A673 (cell line): Measurements from ENCODE around the gene RBP7. TPM values are rescaled to one million over a fixed set of nuclear protein-coding genes. Genes with fewer than 3 reads are reported as not detected.

Experiments
- Bru-seq: library from RNA; stranded (reverse); fragments of 400-500 nt; gene quantifications from one replicate; lab custom pipeline; 2021; lab: Mats Ljungman, UMichigan
- BruChase-seq, 2 experiments: library from RNA; stranded (reverse); fragments of 400-500 nt; gene quantifications; one replicate each; lab custom pipeline; 2021; lab: Mats Ljungman, UMichigan
- BruUV-seq: library from RNA; stranded (reverse); fragments of 400-500 nt; replicated peaks from 2 replicates; lab custom pipeline; 2021; lab: Mats Ljungman, UMichigan
- CTCF ChIA-PET: fragments of 300-600 bp; sonication (Branson Sonifier 250); formaldehyde crosslinking; loops from one replicate; lab custom pipeline; 2022; ENCODE audit warnings: antibody characterized with exemption; lab: Charles Lee
- POLR2A ChIA-PET: fragments of 300-600 bp; sonication (Branson Sonifier 250); formaldehyde crosslinking; loops from one replicate; lab custom pipeline; 2022; ENCODE audit warnings: antibody characterized with exemption; ENCODE audit not compliant: low non-redundant PET; lab: Charles Lee
- DNase-seq: peaks from one replicate; pipeline ENCODE4 v3.0.0-alpha.2; 2015; ENCODE audit warnings: low spot score
- H3K27ac ChIP-seq: fragments of 200-600 bp; sonication (generic); 2 replicates; pipeline ENCODE4 v1.5.1; 2016; ENCODE audit warnings: mixed run types, low read depth, mild to moderate bottlenecking, mixed read lengths, antibody characterized with exemption, low read length; ENCODE audit not compliant: poor library complexity, severe bottlenecking
- H3K27me3 ChIP-seq: fragments of 200-600 bp; sonication (generic); replicated peaks from 2 replicates; pipeline ENCODE4 v1.6.1; 2017; ENCODE audit warnings: mixed run types, low read depth, mild to moderate bottlenecking, mixed read lengths, antibody characterized with exemption, low read length; ENCODE audit not compliant: insufficient read depth, poor library complexity
- H3K36me3 ChIP-seq: fragments of 200-600 bp; sonication (generic); 2 replicates; pipeline ENCODE4 v1.6.1; 2016; ENCODE audit warnings: mixed run types, mild to moderate bottlenecking, mixed read lengths, antibody characterized with exemption, low read length; ENCODE audit not compliant: insufficient read depth, poor library complexity, severe bottlenecking
- H3K4me1 ChIP-seq: fragments of 200-600 bp; sonication (generic); 2 replicates; pipeline ENCODE4 v1.6.1; 2017; ENCODE audit warnings: mixed run types, mild to moderate bottlenecking, mixed read lengths, antibody characterized with exemption, low read length; ENCODE audit not compliant: insufficient read depth, poor library complexity, severe bottlenecking
- H3K4me3 ChIP-seq: fragments of 200-600 bp; sonication (generic); 2 replicates; pipeline ENCODE4 v1.5.1; 2016; ENCODE audit warnings: low read depth, mixed run types, mild to moderate bottlenecking, mixed read lengths, low read length; ENCODE audit not compliant: poor library complexity, severe bottlenecking
- H3K9me3 ChIP-seq: fragments of 200-600 bp; sonication (generic); 2 replicates; pipeline ENCODE4 v1.6.1; 2016; ENCODE audit warnings: mixed run types, low read depth, mild to moderate bottlenecking, mixed read lengths, antibody characterized with exemption, low read length; ENCODE audit not compliant: poor library complexity, severe bottlenecking
- EZH2 ChIP-seq: fragments of 200-600 bp; sonication (generic); IDR thresholded peaks from 2 replicates; pipeline ENCODE4 v1.6.1; 2017; ENCODE audit warnings: borderline replicate concordance, low read depth, mild to moderate bottlenecking, mixed read lengths, antibody characterized with exemption, low read length; ENCODE audit not compliant: poor library complexity, severe bottlenecking
- intact Hi-C: fragments of 100-400 bp; cut with micrococcal nuclease; formaldehyde crosslinking; loops from one replicate; pipeline ENCODE4 v1.10.0; 2022; ENCODE audit not compliant: unreplicated experiment
- long read RNA-seq: library from polyadenylated mRNA; stranded (forward); transcript quantifications from one replicate; pipeline ENCODE4 v2.0.0, GENCODE V29; 2022
- total RNA-seq: library from RNA; stranded (reverse); gene quantifications from 2 replicates; pipeline ENCODE4 v1.2.3, GENCODE V29; 2021
- TF ChIP-seq, protein P1 (sequence below): fragments of 300-800, 200-600 bp; sonication (generic); conservative IDR thresholded peaks from 2 replicates; pipeline ENCODE4 v1.5.1; 2017; ENCODE audit warnings: low read depth, mild to moderate bottlenecking, antibody characterized with exemption, low read length, moderate library complexity, mixed read lengths

Gene RBP7
- 1.6 TPM in 1 of 2 replicates, not detected in the other for total RNA-seq
- Bru-seq, nascent RNA, result percentile 5 among the genes with signal in this experiment
- not detected for BruChase-seq, experiment 1, labeled RNA remaining after a 2-hour chase
- BruChase-seq, experiment 2, labeled RNA remaining after a 6-hour chase, result not detected
- long read RNA-seq, result 0 reads

DNA sequence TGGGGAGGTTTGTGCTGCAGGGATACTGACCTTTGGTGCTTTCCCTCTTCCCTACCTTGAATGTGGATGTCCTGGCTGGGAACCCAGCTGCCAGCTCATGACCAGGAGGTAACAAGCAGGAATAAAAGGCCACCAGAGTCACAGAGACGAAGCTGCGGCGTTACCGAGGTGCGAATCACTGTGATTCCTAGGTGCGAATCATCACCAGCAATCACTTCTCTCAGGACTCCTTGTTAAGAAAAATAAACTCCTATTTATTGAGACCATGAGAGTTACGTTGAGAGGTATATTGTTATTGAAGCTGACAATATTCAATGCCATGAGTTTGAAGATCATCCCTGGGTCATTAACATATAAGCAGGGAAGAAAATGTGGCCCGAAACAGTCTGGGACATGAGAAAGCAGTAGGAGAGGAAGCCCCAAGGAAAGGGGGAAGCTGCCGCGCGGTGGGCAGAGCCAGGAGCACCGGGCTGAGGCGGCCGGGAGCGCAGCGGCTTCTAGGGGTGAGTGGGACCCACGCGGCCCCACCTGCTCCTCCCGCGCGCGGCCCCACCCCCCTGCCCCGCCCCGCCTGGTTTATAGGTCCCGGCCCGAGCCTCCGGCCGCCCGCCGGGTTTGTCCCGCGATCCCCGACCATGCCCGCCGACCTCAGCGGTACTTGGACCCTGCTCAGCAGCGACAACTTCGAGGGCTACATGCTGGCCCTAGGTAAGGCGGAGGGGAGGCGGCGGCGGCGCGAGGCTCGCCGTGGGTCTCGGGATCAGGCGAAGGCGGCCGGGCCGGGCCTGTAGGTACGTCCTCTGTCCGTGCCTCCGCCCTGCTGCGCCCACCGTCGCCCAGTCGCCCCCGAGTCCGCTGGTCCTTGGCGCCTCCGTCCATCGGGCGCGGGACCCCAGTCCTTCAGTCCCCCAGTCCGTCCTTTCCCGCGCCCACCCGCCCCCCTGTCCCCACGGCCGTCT lies at the start of gene RBP7:
Gene RBP7, plus strand, starts transcription at position 605 of the 959 bp plus-strand sequence. Its CDS starts 31 bp downstream, at position 636.
- H3K36me3 ChIP-seq, result no peaks in the 10 kb centered on the region
- TF ChIP-seq EZH2, result no peak
- TF ChIP-seq, protein P1, sequence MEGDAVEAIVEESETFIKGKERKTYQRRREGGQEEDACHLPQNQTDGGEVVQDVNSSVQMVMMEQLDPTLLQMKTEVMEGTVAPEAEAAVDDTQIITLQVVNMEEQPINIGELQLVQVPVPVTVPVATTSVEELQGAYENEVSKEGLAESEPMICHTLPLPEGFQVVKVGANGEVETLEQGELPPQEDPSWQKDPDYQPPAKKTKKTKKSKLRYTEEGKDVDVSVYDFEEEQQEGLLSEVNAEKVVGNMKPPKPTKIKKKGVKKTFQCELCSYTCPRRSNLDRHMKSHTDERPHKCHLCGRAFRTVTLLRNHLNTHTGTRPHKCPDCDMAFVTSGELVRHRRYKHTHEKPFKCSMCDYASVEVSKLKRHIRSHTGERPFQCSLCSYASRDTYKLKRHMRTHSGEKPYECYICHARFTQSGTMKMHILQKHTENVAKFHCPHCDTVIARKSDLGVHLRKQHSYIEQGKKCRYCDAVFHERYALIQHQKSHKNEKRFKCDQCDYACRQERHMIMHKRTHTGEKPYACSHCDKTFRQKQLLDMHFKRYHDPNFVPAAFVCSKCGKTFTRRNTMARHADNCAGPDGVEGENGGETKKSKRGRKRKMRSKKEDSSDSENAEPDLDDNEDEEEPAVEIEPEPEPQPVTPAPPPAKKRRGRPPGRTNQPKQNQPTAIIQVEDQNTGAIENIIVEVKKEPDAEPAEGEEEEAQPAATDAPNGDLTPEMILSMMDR, result no peak
- BruUV-seq, result no TSS peak
- intact Hi-C loops, result no loop called here
- CTCF ChIA-PET, result no interaction called here
- no peak within 1 kb of the TSS for H3K27ac ChIP-seq
- no peaks in the 10 kb centered on the region for H3K4me1 ChIP-seq
- H3K4me3 ChIP-seq, result peak within 1 kb of the TSS; percentile 39
- peaks cover 7% of the 10 kb centered on the region for H3K9me3 ChIP-seq
- peaks cover 28% of the 10 kb centered on the region for H3K27me3 ChIP-seq
- POLR2A ChIA-PET, result no interaction called here
- no peak for DNase-seq

GRCh38 chr1:9957726-9958125 lies 39.3 kb upstream of the RBP7 start:
- ChIA-PET POLR2A (interaction anchor here (0.7 kb wide), 1 partner anchor 203 kb away, joined by 3 read pairs; no protein-coding TSS in a partner anchor), CTCF (interaction anchor here (0.6 to 0.7 kb wide), 2 partner anchors 39 to 172 kb away, joined by 3 read pairs; no protein-coding TSS in a partner anchor)
- peak overlapping the region; percentile 7 for H3K4me3 ChIP-seq
- peaks cover 24% of the 10 kb centered on the region for H3K4me1 ChIP-seq
- intact Hi-C loops, result no loop called here
- peak overlapping the region; percentile 34 for H3K27ac ChIP-seq
- H3K36me3 ChIP-seq, result no peaks in the 10 kb centered on the region
- H3K27me3 ChIP-seq, result no peaks in the 10 kb centered on the region
- BruUV-seq, result no TSS peak
- DNase-seq, result peak; percentile 72
- no peaks in the 10 kb centered on the region for H3K9me3 ChIP-seq
- TF ChIP-seq EZH2, result no peak
- TF ChIP-seq, protein P1, result no peak

GRCh38 chr1:9960011-9960410 lies 37.0 kb upstream of the RBP7 start:
- Histone ChIP-seq H3K4me1 (peaks cover 24% of the 10 kb centered on the region), H3K27ac (no peak overlapping the region), H3K9me3 (no peaks in the 10 kb centered on the region), H3K4me3 (no peak overlapping the region), H3K27me3 (no peaks in the 10 kb centered on the region), H3K36me3 (no peaks in the 10 kb centered on the region)
- no peak for DNase-seq
- POLR2A ChIA-PET, result no interaction called here
- TF ChIP-seq EZH2, result no peak
- TF ChIP-seq, protein P1, result no peak
- no TSS peak for BruUV-seq
- intact Hi-C loops, result no loop called here
- CTCF ChIA-PET, result no interaction called here
